HG03280 (cell line): ENCODE data around the gene SPATA13.
"Not testable (repeated sequence)": the region's sequence is repeated elsewhere in the genome, so short reads cannot be mapped to it uniquely, and the experiment has no call there.

Experiments used
- ATAC-seq: cut with Tn5 transposase; IDR thresholded peaks from one replicate; pipeline ENCODE4 v1.9.1; 2021; ENCODE audit warnings: mild to moderate bottlenecking, moderate library complexity; ENCODE audit not compliant: unreplicated experiment

Gene SPATA13

GRCh38 chr13:24307211-24308067 is 146.9 kb downstream of the SPATA13 start:
- no peak for ATAC-seq

GRCh38 chr13:24308068-24308445 is 147.5 kb downstream of the SPATA13 start:
- no peak for ATAC-seq

DNA sequence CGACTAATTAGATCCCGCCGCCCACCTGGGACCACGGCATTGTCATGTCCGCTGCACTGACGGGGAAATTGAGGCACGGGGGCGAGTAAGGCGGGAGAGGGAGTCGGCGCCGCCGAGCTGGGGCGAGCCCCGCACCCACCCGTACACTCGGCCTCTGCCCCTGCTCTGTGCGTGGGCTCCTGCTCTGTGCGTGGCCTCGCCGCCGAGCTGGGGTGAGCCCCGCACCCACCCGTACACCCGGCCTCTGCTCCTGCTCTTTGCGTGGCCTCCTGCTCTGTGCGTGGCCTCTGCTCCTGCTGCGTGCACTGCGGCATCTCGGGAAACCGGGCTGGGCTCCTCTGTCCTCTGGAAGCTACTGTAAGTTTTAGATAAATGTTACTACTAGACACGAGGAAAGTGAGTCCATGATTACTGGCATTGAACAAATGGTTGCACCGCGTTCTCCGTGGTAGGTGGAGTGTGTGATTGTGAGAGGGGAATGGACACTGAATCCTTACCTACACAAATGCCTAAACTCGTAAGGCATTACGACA is 148.0 kb downstream of the SPATA13 start:
- no peak for ATAC-seq

- ATAC-seq: not testable (repeated sequence)
These were observed 148.8 kb downstream of the SPATA13 start, which contains the start of gene C1QTNF9 for GRCh38 chr13:24309300-24309699. Gene C1QTNF9, plus strand, starts transcription at chr13:24309580. Its CDS starts 6,424 bp downstream, at chr13:24316004.

DNA sequence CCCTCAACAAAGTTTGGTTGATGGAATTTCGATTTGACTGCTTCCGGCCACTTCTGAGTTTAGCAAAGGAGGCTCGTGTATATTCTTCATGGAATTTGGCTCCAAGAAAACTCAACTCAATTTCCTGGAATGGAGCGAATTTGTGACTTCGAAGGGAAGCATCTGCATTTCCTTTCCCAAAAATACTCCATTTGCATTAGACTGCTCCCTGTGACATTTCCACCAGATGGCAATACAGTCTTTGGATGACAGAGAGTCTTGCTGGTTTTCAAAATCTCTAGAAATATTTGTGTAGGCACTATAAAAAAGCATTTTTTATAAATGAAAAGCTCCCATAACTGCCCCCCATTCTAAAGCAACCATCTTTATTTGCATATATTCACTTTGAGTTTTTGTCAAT is 152.9 kb downstream of the SPATA13 start:
- ATAC-seq: no peak

GRCh38 chr13:24317835-24318234 is 157.3 kb downstream of the SPATA13 start:
- not testable (repeated sequence) for ATAC-seq

DNA sequence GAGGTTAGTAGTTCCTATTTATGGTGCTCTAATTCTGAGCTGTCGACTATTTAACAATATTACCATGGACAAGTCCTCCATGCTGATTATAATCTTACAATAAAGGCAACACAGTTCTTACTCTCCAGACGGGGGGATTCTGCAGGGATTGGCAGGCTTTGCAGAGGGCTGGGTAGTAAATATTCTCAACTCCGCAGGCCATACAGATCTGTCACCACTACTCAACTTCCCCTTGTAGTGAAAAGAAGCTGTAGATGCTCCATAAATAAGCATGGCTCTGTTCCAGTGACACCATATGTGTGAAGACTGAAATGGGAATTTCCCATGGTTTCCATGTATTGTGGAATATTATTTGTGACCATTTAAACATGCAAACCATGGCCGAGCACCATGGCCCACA is 158.4 kb downstream of the SPATA13 start:
- not testable (repeated sequence) for ATAC-seq

DNA sequence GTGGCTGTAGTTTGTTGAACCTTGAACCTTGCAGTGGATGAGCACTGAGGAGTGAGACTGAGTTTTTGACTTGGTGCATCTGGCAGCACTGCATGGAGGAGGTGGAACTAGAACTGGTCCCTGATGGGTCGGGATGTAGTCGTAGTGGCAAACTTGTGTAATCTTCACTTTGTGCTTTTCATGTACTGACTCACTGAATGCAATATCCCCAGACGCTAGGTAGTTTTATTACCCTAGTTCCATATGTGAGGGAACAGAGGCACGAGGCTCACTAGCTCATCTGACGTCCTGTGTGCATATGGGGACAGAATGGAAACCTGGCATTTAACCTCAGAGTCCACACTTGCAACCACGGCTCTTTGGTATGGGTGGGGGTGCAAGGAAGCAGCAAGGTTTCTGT is 159.1 kb downstream of the SPATA13 start:
- ATAC-seq: not testable (repeated sequence)

- not testable (repeated sequence) for ATAC-seq
These were observed 160.9 kb downstream of the SPATA13 start for GRCh38 chr13:24321416-24321815.

DNA sequence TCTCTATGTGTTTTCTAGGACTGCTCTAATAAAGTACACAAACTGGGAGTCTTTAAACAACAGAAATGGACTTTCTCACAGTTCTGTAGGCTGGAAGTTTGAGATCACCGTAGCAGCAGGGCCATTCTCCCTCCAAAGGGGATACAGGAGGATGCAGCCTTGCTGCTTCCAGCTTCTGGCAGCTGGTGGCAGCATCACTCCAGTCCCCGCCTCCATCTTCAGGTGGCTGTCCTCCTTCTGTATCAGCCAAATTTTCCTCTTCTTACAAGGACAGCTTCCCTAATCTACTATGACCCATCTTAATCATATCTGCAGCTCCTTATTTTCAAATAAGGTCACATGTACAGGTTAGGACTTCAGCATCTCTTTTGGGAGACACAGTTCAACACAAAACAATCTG is 161.9 kb downstream of the SPATA13 start:
- not testable (repeated sequence) for ATAC-seq

DNA sequence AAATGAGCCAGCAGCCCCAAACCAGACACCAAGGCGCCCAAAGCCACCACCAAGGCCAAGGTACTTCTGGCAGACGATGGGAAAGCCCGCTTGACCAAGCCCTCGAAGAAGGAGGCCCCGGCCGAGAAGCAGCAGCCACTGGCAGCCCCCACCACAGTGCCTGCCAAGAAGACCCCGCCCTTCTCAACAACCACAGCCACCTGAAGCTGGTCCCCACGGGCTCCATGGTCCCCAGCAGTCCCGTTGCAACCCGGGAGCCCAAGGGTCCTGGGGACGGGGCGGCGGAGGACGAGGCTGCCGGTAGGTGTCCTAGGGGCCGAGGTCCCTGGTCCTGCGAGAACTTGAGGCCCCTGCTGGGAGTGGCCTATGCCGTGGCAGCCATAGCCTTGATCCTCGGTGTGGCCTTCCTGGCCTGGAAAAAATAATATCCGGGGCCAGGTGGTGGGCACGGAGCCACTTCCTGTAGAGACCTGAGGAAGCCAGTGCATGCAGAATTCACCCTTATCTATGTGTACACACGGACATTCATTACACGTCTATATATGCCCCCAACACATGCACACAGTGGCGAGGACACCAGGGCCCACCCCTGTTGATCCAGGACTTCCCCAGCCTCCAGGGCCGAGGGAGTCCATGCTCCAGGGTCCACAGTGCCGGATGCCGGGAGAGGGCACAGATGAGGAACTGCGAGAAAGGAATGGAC is 162.7 kb downstream of the SPATA13 start:
- no peak for ATAC-seq

GRCh38 chr13:24323739-24324075 is 163.2 kb downstream of the SPATA13 start:
- no peak for ATAC-seq

DNA sequence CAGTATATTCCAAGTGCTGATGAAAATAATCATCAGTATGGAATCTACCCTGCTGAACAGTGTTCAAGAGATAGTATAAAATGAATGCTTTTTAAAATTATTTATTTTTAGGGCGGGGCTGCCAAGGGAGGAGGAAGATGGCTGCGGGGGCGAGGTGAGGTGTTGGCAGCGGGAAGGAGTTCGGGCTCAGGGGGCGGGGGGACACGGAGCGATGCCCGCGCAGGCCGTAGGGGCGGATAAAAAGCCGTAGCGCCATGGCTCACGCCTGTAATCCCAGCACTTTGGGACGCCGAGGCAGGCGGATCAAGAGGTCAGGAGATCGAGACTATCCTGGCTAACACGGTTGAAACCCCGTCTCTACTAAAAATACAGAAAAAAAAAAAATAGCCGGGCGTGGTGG is 167.1 kb downstream of the SPATA13 start:
- not testable (repeated sequence) for ATAC-seq

DNA sequence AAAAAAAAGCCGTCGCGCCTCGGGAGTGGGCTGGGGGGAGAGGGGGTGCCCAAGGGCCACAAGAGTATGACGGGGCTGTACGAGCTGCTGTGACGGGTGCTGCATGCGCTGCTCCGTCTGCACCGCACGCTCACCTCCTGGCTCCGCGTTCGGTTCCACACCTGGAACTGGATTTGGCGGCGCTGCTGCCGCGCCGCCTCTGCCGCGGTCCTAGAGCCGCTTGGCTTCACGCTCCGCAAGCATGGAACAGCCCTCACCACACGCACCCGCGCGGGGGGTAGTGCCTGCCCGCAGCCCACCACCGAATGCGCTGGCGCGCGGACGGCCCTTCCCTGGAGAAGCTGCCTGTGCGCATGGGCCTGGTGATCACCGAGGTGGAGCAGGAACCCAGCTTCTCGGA is 167.6 kb downstream of the SPATA13 start:
- ATAC-seq: no peak

DNA sequence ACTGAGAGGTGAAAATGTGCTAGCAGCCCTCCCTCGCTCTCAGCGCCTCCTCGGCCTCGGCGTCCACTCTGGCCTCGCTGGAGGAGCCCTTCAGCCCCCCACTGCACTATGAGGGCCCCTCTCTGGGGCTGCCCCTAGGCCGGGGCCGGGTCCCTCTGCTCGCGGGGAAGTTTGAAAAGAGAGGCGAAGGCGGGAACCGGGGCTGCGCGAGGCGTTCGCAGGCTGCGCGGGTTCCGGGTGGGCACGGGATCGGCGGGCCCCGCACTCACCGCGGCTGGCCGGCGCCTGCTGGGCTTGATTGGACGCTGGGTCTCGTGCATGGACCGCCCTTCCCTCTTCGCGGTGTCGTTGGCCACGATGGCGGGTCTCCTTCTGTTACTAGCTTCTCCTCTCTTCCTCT is 178.2 kb downstream of the SPATA13 start:
- no peak for ATAC-seq

DNA sequence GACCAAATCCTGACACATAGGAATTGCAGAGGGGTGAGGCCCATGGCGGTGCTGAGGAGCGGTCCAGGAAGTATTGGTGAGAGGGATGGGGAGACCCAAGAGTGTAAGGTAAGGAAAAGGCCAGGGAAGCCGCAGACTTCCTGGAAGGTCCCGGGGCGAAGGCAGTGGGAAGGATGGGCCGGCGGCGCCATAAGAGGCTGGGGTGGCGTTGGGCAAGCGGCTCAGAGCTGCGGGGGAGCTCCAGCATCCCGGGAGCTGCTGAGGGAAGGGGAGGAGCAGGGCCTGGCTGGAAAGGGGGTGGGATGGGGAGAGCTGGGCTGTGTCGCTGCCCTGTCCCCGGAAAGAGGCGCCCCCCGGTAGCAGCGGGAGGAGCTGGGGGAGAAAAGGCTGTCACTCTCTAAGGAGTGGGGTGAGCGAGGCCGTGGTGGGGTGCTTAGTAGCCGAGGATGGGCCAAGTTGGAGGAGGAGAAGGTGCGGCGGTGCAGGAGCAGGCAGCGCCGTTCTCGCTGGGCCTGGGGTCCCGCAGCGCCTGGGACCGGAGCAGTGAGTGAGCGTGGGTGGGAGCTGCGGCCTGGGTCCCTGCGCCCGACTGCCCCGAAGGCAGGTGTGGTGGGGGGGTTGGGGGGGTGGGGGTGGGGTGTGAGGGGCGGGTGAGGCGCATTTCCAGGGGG is 179.6 kb downstream of the SPATA13 start:
- no peak for ATAC-seq

DNA sequence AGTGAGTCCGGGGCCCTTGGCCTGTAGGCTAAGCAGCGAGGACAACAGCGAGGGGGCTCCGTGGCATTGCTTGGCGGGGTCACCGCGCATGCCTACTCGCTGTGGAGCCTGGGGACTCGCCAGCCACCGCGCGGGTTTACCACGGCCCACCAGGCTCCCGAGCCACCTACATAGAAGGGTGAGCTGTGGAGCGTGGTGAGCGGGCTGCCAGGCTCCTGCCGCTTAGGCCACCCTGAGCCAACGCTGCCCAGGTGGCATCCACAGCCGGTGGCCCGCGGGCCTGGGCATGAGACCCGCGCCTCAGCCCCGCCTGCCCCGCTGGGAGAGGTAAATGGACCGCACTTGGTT is 180.1 kb downstream of the SPATA13 start:
- ATAC-seq: no peak

GRCh38 chr13:24341439-24341838 is 180.9 kb downstream of the SPATA13 start:
- no peak for ATAC-seq

DNA sequence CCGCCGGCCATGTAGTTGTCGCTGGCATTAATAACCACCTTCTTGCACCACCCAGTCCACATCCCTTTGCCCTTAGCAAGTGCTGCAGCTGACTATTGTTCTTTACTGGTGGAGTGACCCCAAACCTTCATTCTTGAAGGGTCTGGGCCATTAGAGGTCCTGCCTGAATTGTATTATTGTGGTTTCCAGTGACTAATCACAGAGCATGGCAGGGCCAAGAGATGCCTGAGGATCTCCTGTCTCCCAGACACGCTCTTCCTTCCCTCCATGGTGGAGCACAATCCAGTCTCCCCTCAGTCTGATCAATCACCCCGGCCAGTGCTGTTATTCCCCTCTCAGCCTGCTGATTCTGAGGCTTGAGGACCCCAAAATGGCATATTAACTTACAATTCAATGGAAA is 187.9 kb downstream of the SPATA13 start:
- no peak for ATAC-seq

- ATAC-seq: no peak
These were observed 188.4 kb downstream of the SPATA13 start for GRCh38 chr13:24348797-24349515.
